Lower leg skin (tissue), 4 donors: ENCODE data around the gene SIGLEC9. TPM values are rescaled to one million over a fixed set of nuclear protein-coding genes. Genes with fewer than 3 reads are reported as not detected.

Source experiments
- DNase-seq, 2 donors: peaks; one replicate each; pipeline ENCODE4 v3.0.0-alpha.2; 2019; ENCODE audit warnings: low spot score in 2 of 2
- H3K4me3 ChIP-seq: fragments of 200-600 bp; sonication (generic); 2 replicates; pipeline ENCODE4 v1.5.1; 2017; ENCODE audit warnings: mild to moderate bottlenecking, low read depth; ENCODE audit not compliant: poor library complexity, severe bottlenecking
- CTCF ChIP-seq, 3 donors: fragments of 450-650 bp; IDR thresholded peaks; one replicate each; pipeline ENCODE4 v1.5.1; 2016; ENCODE audit warnings: antibody characterized with exemption in 3 of 3, mild to moderate bottlenecking in 3 of 3, moderate library complexity in 2 of 3
- POLR2A ChIP-seq, 2 donors: fragments of 450-650 bp; IDR thresholded peaks; one replicate each; pipeline ENCODE4 v1.6.1; 2016 to 2017; ENCODE audit warnings: antibody characterized with exemption in 2 of 2, mild to moderate bottlenecking in 1 of 2, moderate library complexity in 1 of 2
- WGBS, 2 donors: methylation state at CpG; one replicate each; pipeline ENCODE4 v1.1.5; 2018; 5-methylcytosine and 5-hydroxymethylcytosine counted together
- intact Hi-C: fragments of 100-400 bp; cut with DNase I; formaldehyde crosslinking; loops from one replicate; pipeline ENCODE4 v1.15.0; 2023; ENCODE audit warnings: low total_unique reads
- total RNA-seq, 4 donors: library from RNA; depleted of rRNA; stranded (reverse); fragments of >200 nt; gene quantifications; one replicate each; pipeline ENCODE4 v1.1.0, GENCODE V29; 2016

The SIGLEC9 gene
- total RNA-seq, 4 donors from 2014 or later = 0.15 to 2.7 (median 1.2) TPM

GRCh38 chr19:51147663-51148062 lies 23.0 kb downstream of the SIGLEC9 start:
- 40 to 44% methylated on average over 1 of the region's 1 CpG for WGBS, 2 donors
- intact Hi-C loops = no loop called here
- no peak for DNase-seq
- TF ChIP-seq POLR2A (IDR thresholded peaks at IDR 0.05) (no peak), CTCF (IDR thresholded peaks at IDR 0.05) (no peak)
- H3K4me3 ChIP-seq = no peak overlapping the region

GRCh38 chr19:51148580-51148979 lies 23.9 kb downstream of the SIGLEC9 start:
- H3K4me3 ChIP-seq = no peak overlapping the region
- 76 to 80% methylated on average over 3 of the region's 3 CpGs for WGBS, 2 donors
- TF ChIP-seq POLR2A (IDR thresholded peaks at IDR 0.05) = no peak
- TF ChIP-seq CTCF (IDR thresholded peaks at IDR 0.05) = no peak
- intact Hi-C loops = no loop called here
- no peak for DNase-seq

- no peak for DNase-seq
- intact Hi-C loops = no loop called here
- TF ChIP-seq POLR2A (IDR thresholded peaks at IDR 0.05) (no peak), CTCF (IDR thresholded peaks at IDR 0.05) (no peak)
- 59 to 64% methylated on average over 3 of the region's 3 CpGs for WGBS, 2 donors
- no peak overlapping the region for H3K4me3 ChIP-seq
These were observed 25.9 kb downstream of the SIGLEC9 start for GRCh38 chr19:51150627-51151026.

GRCh38 chr19:51156710-51157109 lies 32.0 kb downstream of the SIGLEC9 start:
- intact Hi-C loops = no loop called here
- no peak for TF ChIP-seq CTCF (IDR thresholded peaks at IDR 0.05)
- no peak for TF ChIP-seq POLR2A (IDR thresholded peaks at IDR 0.05)
- no peak for DNase-seq
- 64 to 83% methylated on average over 2 of the region's 2 CpGs for WGBS, 2 donors
- no peak overlapping the region for H3K4me3 ChIP-seq

GRCh38 chr19:51157265-51157664 lies 32.6 kb downstream of the SIGLEC9 start:
- DNase-seq = no peak
- WGBS, 2 donors = 19 to 44% methylated on average over 2 of the region's 2 CpGs
- H3K4me3 ChIP-seq = no peak overlapping the region
- TF ChIP-seq CTCF (IDR thresholded peaks at IDR 0.05) (no peak), POLR2A (IDR thresholded peaks at IDR 0.05) (no peak)
- intact Hi-C loops = no loop called here

- intact Hi-C loops = no loop called here
- WGBS, 2 donors = 12 to 18% methylated on average over 7 of the region's 7 CpGs
These were observed 33.9 kb downstream of the SIGLEC9 start for GRCh38 chr19:51158474-51159129.

More at GRCh38 chr19:51158474-51159129, 33.9 kb downstream of the SIGLEC9 start:
- H3K4me3 ChIP-seq = no peak overlapping the region
- TF ChIP-seq POLR2A (IDR thresholded peaks at IDR 0.05) (no peak), CTCF (IDR thresholded peaks at IDR 0.05) (no peak)
- DNase-seq = peak; percentile 56 to 92
